NK-92 treated with Interleukin-12 subunit alpha and Interleukin-12 subunit beta, amount 100 ng/mL, for 24 hours (cell line): Measurements from ENCODE around the gene FAM9B.

Experiments used
- DNase-seq: peaks from one replicate; lab custom pipeline; 2025; lab: John Stamatoyannopoulos, UW

Gene FAM9B

GRCh38 chrX:8980756-8981155, 53.2 kb downstream of the FAM9B start:
- no peak for DNase-seq
